SJSA1 (cell line): Measurements from ENCODE around the gene TPK1. TPM values are rescaled to one million over a fixed set of nuclear protein-coding genes. Genes with fewer than 3 reads are reported as not detected.
"Not testable (repeated sequence)": the region's sequence is repeated elsewhere in the genome, so short reads cannot be mapped to it uniquely, and the experiment has no call there.

Experiments used
- DNase-seq, 2 experiments: peaks; one replicate each; pipeline ENCODE4 v3.0.0-alpha.2; 2015 to 2020; ENCODE audit warnings: low spot score in 2 of 2, low read depth in 1 of 2
- H3K27ac ChIP-seq: fragments of 250-450 bp; sonication (Bioruptor Pico); 2 replicates; pipeline ENCODE4 v1.5.1; 2020; ENCODE audit warnings: mild to moderate bottlenecking, moderate library complexity
- H3K27me3 ChIP-seq: fragments of 250-450 bp; sonication (Bioruptor Pico); replicated peaks from 2 replicates; pipeline ENCODE4 v1.5.1; 2020; ENCODE audit warnings: mild to moderate bottlenecking, moderate library complexity
- H3K36me3 ChIP-seq: fragments of 250-450 bp; sonication (Bioruptor Pico); 2 replicates; pipeline ENCODE4 v1.5.1; 2020; ENCODE audit warnings: mild to moderate bottlenecking
- H3K4me1 ChIP-seq: fragments of 250-450 bp; sonication (Bioruptor Pico); replicated peaks from 2 replicates; pipeline ENCODE4 v1.6.1; 2021; ENCODE audit warnings: mild to moderate bottlenecking
- H3K4me3 ChIP-seq: fragments of 250-450 bp; sonication (Bioruptor Pico); 2 replicates; pipeline ENCODE4 v1.5.1; 2020; ENCODE audit warnings: mild to moderate bottlenecking
- H3K9me3 ChIP-seq: fragments of 250-450 bp; sonication (Bioruptor Pico); replicated peaks from 2 replicates; pipeline ENCODE4 v1.5.1; 2020; ENCODE audit warnings: mild to moderate bottlenecking
- total RNA-seq: library from RNA; depleted of rRNA; stranded (reverse); fragments of >200 nt; shearing (Covaris generic); gene quantifications from 2 replicates; pipeline ENCODE4 v1.2.3, GENCODE V29; 2014

TPK1 gene
- total RNA-seq, 1 experiment from 2014 or later = 4.4 TPM

- no peaks in the 10 kb centered on the region for H3K27me3 ChIP-seq
- no peak overlapping the region for H3K4me3 ChIP-seq
- H3K4me1 ChIP-seq = no peaks in the 10 kb centered on the region
- no peak for DNase-seq
- no peak overlapping the region for H3K27ac ChIP-seq
- H3K9me3 ChIP-seq = no peaks in the 10 kb centered on the region
- H3K36me3 ChIP-seq = no peaks in the 10 kb centered on the region
These were observed 256.2 kb downstream of the TPK1 start for GRCh38 chr7:144579687-144580086.

DNA sequence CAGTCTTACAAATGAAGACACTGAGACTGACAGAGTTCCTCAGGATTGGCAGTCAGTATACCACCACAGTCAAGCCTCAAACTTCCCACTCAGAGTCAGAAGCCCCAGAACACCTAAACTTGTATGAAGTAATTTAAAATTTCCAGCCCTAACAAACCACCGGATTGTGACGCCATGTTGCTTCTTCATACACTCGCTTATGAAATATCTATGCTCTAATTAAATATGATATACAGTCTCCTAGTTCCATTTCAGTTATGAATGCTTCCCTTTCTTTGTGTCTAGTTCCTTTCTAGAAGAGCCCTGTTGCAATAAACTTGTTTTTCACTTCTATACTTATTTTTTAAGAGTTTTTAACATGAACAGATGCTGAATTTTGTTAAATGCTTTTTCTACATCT is 260.4 kb downstream of the TPK1 start:
- H3K4me1 ChIP-seq = no peaks in the 10 kb centered on the region
- H3K36me3 ChIP-seq = no peaks in the 10 kb centered on the region
- H3K27me3 ChIP-seq = no peaks in the 10 kb centered on the region
- DNase-seq = no peak
- H3K4me3 ChIP-seq = no peak overlapping the region
- H3K9me3 ChIP-seq = no peaks in the 10 kb centered on the region
- no peak overlapping the region for H3K27ac ChIP-seq

DNA sequence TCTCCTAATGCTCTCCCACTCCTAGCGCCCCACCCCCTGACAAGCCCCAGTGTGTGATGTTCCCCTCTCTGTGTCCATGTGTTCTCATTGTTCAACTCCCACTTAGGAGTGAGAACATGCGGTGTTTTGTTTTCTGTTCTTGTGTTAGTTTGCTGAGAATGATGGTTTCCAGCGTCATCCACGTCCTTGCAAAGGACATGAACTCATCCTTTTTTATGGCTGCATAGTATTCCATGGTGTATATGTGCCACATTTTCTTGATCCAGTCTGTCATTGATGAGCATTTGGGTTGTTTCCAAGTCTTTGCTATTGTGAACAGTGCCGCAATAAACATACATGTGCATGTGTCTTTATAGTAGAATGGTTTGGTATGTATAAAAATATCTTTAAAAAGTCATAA is 261.1 kb downstream of the TPK1 start:
- H3K36me3 ChIP-seq, DNase-seq: not testable (repeated sequence)

GRCh38 chr7:144568233-144568632 is 267.6 kb downstream of the TPK1 start:
- no peak overlapping the region for H3K27ac ChIP-seq
- H3K4me1 ChIP-seq = no peaks in the 10 kb centered on the region
- DNase-seq = no peak

More for the DNA sequence above, 261.1 kb downstream of the TPK1 start:
- H3K4me1 ChIP-seq, H3K9me3 ChIP-seq, H3K27ac ChIP-seq, H3K27me3 ChIP-seq, H3K4me3 ChIP-seq: not testable (repeated sequence)

DNA sequence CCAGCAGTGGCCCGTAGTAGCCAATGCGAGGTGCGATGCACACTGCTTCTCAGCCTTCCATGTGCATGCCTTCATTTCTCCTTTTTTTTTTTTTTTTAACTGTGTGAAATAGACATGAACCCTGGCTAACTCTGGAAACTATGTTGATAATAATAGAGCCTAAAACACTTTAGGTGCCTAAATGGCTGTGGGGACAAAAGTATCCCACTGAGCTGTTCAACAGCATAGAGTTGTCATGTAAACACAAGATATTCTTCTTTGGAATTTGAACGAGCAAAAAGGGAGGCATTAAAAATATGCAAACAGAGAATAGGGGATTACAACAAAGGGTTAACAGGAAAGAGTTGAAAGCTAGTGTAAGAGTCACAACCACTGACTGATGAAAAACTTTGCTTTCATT is 270.3 kb downstream of the TPK1 start:
- Histone ChIP-seq H3K4me3 (no peak overlapping the region), H3K27ac (no peak overlapping the region), H3K9me3 (0 out of 2 replicates have a peak, but pooled peaks cover 4% of the 10 kb centered on the region), H3K27me3 (no peaks in the 10 kb centered on the region), H3K36me3 (no peaks in the 10 kb centered on the region), H3K4me1 (no peaks in the 10 kb centered on the region)
- DNase-seq = no peak

More at GRCh38 chr7:144568233-144568632, 267.6 kb downstream of the TPK1 start:
- Histone ChIP-seq H3K4me3 (no peak overlapping the region), H3K36me3 (no peaks in the 10 kb centered on the region), H3K27me3 (no peaks in the 10 kb centered on the region), H3K9me3 (no peaks in the 10 kb centered on the region)

DNA sequence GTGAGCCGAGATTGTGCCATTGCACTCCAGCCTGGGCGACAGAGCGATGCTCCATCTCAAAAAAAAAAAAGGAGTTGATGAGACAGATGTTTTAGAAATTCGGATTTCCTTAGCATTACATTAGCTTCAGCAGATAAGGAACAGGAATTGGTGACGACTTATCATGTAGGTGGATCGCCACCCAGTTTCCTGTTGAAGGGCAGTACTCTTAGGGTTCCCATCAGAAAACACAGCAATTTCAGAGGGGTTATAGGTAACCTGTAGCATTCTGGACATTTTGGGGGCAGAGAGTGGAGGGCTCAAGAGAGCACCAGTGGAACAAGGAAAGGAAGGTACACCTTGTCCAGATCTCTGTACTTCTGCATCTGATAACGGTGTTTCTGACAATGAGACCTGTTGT is 286.0 kb downstream of the TPK1 start:
- Histone ChIP-seq H3K27ac (no peak overlapping the region), H3K9me3 (no peaks in the 10 kb centered on the region), H3K27me3 (no peaks in the 10 kb centered on the region), H3K4me1 (no peaks in the 10 kb centered on the region), H3K4me3 (no peak overlapping the region), H3K36me3 (no peaks in the 10 kb centered on the region)
- no peak for DNase-seq

- no peaks in the 10 kb centered on the region for H3K4me1 ChIP-seq
- H3K27me3 ChIP-seq = no peaks in the 10 kb centered on the region
- no peak for DNase-seq
- H3K4me3 ChIP-seq = no peak overlapping the region
- H3K27ac ChIP-seq = no peak overlapping the region
- H3K9me3 ChIP-seq = no peaks in the 10 kb centered on the region
- H3K36me3 ChIP-seq = no peaks in the 10 kb centered on the region
These were observed 287.3 kb downstream of the TPK1 start for GRCh38 chr7:144548556-144548955.

DNA sequence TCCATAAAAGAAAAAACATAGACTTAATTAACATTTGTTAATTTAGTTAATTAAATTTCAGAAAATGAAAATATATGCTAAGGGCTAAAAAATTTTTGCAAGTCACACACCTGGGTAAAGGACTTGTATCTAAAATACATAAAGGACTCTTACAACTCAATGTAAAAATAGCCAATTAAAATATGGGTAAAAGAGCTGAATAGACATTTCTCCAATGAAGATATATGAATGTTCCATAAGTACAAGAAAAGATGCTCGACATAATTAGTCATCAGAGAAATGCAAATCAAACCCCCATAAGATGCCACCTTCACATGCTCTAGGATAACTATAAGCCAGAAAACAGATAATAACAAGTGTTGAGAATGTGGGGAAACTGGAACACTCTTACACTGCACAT is 288.0 kb downstream of the TPK1 start:
- DNase-seq = no peak
- no peaks in the 10 kb centered on the region for H3K27me3 ChIP-seq
- H3K27ac ChIP-seq = no peak overlapping the region
- H3K9me3 ChIP-seq = no peaks in the 10 kb centered on the region
- no peak overlapping the region for H3K4me3 ChIP-seq
- no peaks in the 10 kb centered on the region for H3K36me3 ChIP-seq
- no peaks in the 10 kb centered on the region for H3K4me1 ChIP-seq

DNA sequence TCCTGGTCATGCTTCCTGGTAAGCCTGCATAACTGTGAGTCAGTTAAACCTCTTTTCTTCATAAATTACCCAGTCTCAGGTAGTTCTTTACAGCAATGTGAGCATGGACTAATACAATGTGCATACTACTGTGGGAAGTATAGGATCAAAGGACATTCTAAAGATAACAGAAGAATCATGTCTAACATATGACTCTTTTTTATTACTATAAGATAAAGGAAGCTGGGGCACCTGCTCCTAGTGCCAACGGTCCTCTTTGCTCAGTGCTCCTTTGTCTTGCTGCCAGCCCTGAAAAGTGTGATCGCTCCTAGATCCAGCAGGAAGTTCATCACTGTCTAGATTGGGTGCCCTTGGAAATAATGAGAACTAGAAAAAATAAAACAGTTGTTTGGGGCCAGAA is 289.1 kb downstream of the TPK1 start:
- no peaks in the 10 kb centered on the region for H3K27me3 ChIP-seq
- no peak overlapping the region for H3K27ac ChIP-seq
- H3K4me3 ChIP-seq = no peak overlapping the region
- no peak for DNase-seq
- H3K36me3 ChIP-seq = no peaks in the 10 kb centered on the region
- H3K9me3 ChIP-seq = no peaks in the 10 kb centered on the region; the same call in 1 of the 2 replicates
- H3K4me1 ChIP-seq = no peaks in the 10 kb centered on the region

DNA sequence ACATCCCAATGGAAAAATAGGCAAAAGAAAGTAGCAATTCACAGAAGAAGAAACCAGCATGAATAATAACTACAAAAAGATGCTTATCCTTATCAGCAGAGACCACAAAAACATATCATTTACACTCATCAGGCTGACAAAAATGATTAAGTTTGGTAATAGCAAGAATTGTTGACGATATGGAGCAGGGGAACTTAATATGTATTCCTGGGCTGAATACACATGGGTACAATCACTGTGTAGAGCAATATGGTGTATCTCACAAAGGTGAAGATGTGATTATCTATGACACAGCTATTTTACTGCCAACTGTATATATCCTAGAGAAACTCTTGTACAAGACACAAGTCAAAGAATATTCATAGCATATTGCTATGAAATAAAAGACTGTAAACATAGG is 290.5 kb downstream of the TPK1 start:
- no peaks in the 10 kb centered on the region for H3K27me3 ChIP-seq
- DNase-seq = no peak
- H3K9me3 ChIP-seq = no peaks in the 10 kb centered on the region; the same call in 1 of the 2 replicates
- no peak overlapping the region for H3K27ac ChIP-seq
- no peak overlapping the region for H3K4me3 ChIP-seq
- H3K4me1 ChIP-seq = no peaks in the 10 kb centered on the region
- H3K36me3 ChIP-seq = no peaks in the 10 kb centered on the region

- Histone ChIP-seq H3K27me3 (no peaks in the 10 kb centered on the region), H3K9me3 (no peaks in the 10 kb centered on the region), H3K4me1 (no peaks in the 10 kb centered on the region), H3K36me3 (no peaks in the 10 kb centered on the region), H3K4me3 (no peak overlapping the region), H3K27ac (no peak overlapping the region)
- no peak for DNase-seq
These were observed 301.0 kb downstream of the TPK1 start for GRCh38 chr7:144534655-144535395.

- no peak overlapping the region for H3K4me3 ChIP-seq
- no peaks in the 10 kb centered on the region for H3K4me1 ChIP-seq
- H3K9me3 ChIP-seq = no peaks in the 10 kb centered on the region
- H3K27me3 ChIP-seq = no peaks in the 10 kb centered on the region
- no peak for DNase-seq
- no peaks in the 10 kb centered on the region for H3K36me3 ChIP-seq
- no peak overlapping the region for H3K27ac ChIP-seq
These were observed 301.7 kb downstream of the TPK1 start for GRCh38 chr7:144534196-144534595.

GRCh38 chr7:144531181-144531580 is 304.7 kb downstream of the TPK1 start:
- Histone ChIP-seq H3K4me1 (no peaks in the 10 kb centered on the region), H3K27me3 (no peaks in the 10 kb centered on the region), H3K9me3 (no peaks in the 10 kb centered on the region), H3K36me3 (no peaks in the 10 kb centered on the region), H3K4me3 (no peak overlapping the region), H3K27ac (no peak overlapping the region)
- DNase-seq = no peak

DNA sequence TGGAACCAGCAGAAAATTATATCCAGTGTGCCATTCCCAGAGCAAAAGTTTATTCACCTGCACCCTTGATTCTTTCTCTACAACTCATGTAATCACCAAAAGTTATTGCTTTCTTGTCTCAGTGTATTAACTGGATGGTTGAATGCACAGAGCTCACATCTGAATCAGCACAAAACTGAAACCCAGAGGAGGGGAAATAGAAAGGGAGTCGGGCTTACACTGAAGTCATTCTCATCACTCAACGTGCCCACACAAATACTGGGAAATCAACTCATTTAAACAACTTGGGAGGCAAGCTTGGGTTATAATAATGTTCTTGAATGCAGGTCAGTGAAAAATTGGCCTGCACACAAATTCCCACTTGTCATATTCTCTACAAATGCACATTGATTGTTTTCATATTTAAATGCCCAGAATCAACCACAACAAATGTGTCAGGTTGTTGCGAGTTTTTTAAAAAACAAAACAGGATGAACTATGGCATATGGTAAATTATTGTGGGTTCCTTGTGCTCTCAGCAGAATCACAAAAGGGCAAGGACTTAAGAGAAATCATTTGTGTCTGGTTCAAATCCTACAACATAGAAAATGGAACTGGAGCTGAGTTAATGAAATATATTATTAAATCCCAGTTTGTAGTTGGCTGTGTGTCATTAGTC is 306.5 kb downstream of the TPK1 start:
- H3K27ac ChIP-seq = no peak overlapping the region
- no peaks in the 10 kb centered on the region for H3K36me3 ChIP-seq
- H3K4me3 ChIP-seq = no peak overlapping the region
- no peaks in the 10 kb centered on the region for H3K4me1 ChIP-seq
- no peak for DNase-seq
- no peaks in the 10 kb centered on the region for H3K9me3 ChIP-seq
- H3K27me3 ChIP-seq = no peaks in the 10 kb centered on the region
